G401 (cell line): Measurements from ENCODE around the gene RC3H1. TPM values are rescaled to one million over a fixed set of nuclear protein-coding genes. Genes with fewer than 3 reads are reported as not detected.
"Not testable (repeated sequence)": the region's sequence is repeated elsewhere in the genome, so short reads cannot be mapped to it uniquely, and the experiment has no call there.

ENCODE experiments used
- DNase-seq: peaks from one replicate; pipeline ENCODE4 v3.0.0-alpha.2; 2015; ENCODE audit warnings: low spot score
- in situ Hi-C: cut with HindIII; loops from 2 replicates; pipeline ENCODE4 v1.10.0; 2016; ENCODE audit warnings: low sequenced_read_pairs, mixed read lengths
- total RNA-seq: library from RNA; depleted of rRNA; stranded (reverse); fragments of >200 nt; shearing (Covaris generic); gene quantifications from 2 replicates; pipeline ENCODE4 v1.2.3, GENCODE V29; 2014; rRNA removed

RC3H1 gene
- total RNA-seq, result 13.4 and 15.4 TPM in 2 replicates

- DNase-seq, result peak; percentile 95
- in situ Hi-C loops, result no loop called here
These were observed at the start of gene RC3H1 for GRCh38 chr1:174022080-174022975. RC3H1 (minus strand) TSS chr1:174022357; CDS start chr1:173992985, 29,372 bp downstream.

- in situ Hi-C loops, result no loop called here
These were observed 48.5 kb upstream of the RC3H1 start for GRCh38 chr1:174070614-174071013.

GRCh38 chr1:174068000-174068399, 45.8 kb upstream of the RC3H1 start:
- no peak for DNase-seq
- in situ Hi-C loops, result no loop called here

More at GRCh38 chr1:174070614-174071013, 48.5 kb upstream of the RC3H1 start:
- DNase-seq, result no peak

- DNase-seq, result no peak
- in situ Hi-C loops, result no loop called here
These were observed 37.9 kb upstream of the RC3H1 start for GRCh38 chr1:174060090-174060489.

- in situ Hi-C loops, result no loop called here
- no peak for DNase-seq
These were observed 36.5 kb upstream of the RC3H1 start for GRCh38 chr1:174058624-174059023.

GRCh38 chr1:174056609-174057008, 34.5 kb upstream of the RC3H1 start:
- DNase-seq, in situ Hi-C loops: not testable (repeated sequence)

- DNase-seq, in situ Hi-C loops: not testable (repeated sequence)
These were observed 33.6 kb upstream of the RC3H1 start for GRCh38 chr1:174055797-174056196.

GRCh38 chr1:174053826-174054225, 31.7 kb upstream of the RC3H1 start:
- in situ Hi-C loops, result no loop called here
- no peak for DNase-seq

- no peak for DNase-seq
- in situ Hi-C loops, result no loop called here
These were observed 30.5 kb upstream of the RC3H1 start for GRCh38 chr1:174052621-174053020.

GRCh38 chr1:174051956-174052355, 29.8 kb upstream of the RC3H1 start:
- DNase-seq, result no peak
- in situ Hi-C loops, result no loop called here

- DNase-seq, result no peak
- in situ Hi-C loops, result no loop called here
These were observed 27.4 kb upstream of the RC3H1 start for GRCh38 chr1:174049514-174049913.

- DNase-seq, result no peak
- in situ Hi-C loops, result no loop called here
These were observed 22.5 kb upstream of the RC3H1 start for GRCh38 chr1:174044418-174045222.

GRCh38 chr1:174042509-174042908, 20.4 kb upstream of the RC3H1 start:
- DNase-seq, in situ Hi-C loops: not testable (repeated sequence)

- in situ Hi-C loops, result no loop called here
- no peak for DNase-seq
These were observed 19.2 kb upstream of the RC3H1 start for GRCh38 chr1:174041369-174041768.

GRCh38 chr1:174040387-174040786, 18.2 kb upstream of the RC3H1 start:
- in situ Hi-C loops, result no loop called here
- peak; percentile 77 for DNase-seq

GRCh38 chr1:174039027-174039426, 16.9 kb upstream of the RC3H1 start:
- in situ Hi-C loops, result no loop called here
- DNase-seq, result no peak

GRCh38 chr1:174036798-174037197, 14.6 kb upstream of the RC3H1 start:
- in situ Hi-C loops, result no loop called here
- no peak for DNase-seq

- no peak for DNase-seq
- in situ Hi-C loops, result no loop called here
These were observed 14.0 kb upstream of the RC3H1 start for GRCh38 chr1:174036204-174036603.

GRCh38 chr1:174032671-174033222, 10.6 kb upstream of the RC3H1 start:
- no peak for DNase-seq
- in situ Hi-C loops, result no loop called here

GRCh38 chr1:174031099-174031498, 8.9 kb upstream of the RC3H1 start:
- in situ Hi-C loops, result no loop called here
- DNase-seq, result no peak
